Osteoblast (primary cell): ENCODE results near the gene ASF1B. TPM values are rescaled to one million over a fixed set of nuclear protein-coding genes. Genes with fewer than 3 reads are reported as not detected.

Experiments used
- DNase-seq: peaks from one replicate; pipeline ENCODE4 v3.0.0; 2011; ENCODE audit warnings: low spot score, mixed read lengths; ENCODE audit not compliant: insufficient read length; ENCODE audit errors: missing footprints
- H2AFZ ChIP-seq: 2 replicates; pipeline ENCODE4 v1.6.0; 2011; ENCODE audit warnings: mild to moderate bottlenecking, low read length
- H3K27ac ChIP-seq: 2 replicates; pipeline ENCODE4 v1.5.1; 2011; ENCODE audit warnings: mild to moderate bottlenecking, low read depth, low read length, moderate library complexity
- H3K27me3 ChIP-seq: 2 replicates; pipeline ENCODE4 v1.6.0; 2012; ENCODE audit warnings: mild to moderate bottlenecking, control low read depth, inconsistent platforms, low read length, moderate library complexity; ENCODE audit not compliant: insufficient read depth
- H3K36me3 ChIP-seq: 2 replicates; pipeline ENCODE4 v1.5.1; 2011; ENCODE audit warnings: mild to moderate bottlenecking, low read length, control low read depth, moderate library complexity; ENCODE audit not compliant: insufficient read depth
- H3K4me1 ChIP-seq: 2 replicates; pipeline ENCODE4 v1.5.1; 2011; ENCODE audit warnings: mild to moderate bottlenecking, low read length, control low read depth, moderate library complexity; ENCODE audit not compliant: insufficient read depth
- H3K4me2 ChIP-seq: 2 replicates; pipeline ENCODE4 v1.6.0; 2011; ENCODE audit warnings: mild to moderate bottlenecking, low read length; ENCODE audit not compliant: insufficient read depth
- H3K4me3 ChIP-seq: fragments of 200-600 bp; sonication (generic); 3 replicates; pipeline ENCODE4 v1.5.1; 2012; ENCODE audit warnings: mild to moderate bottlenecking, low read length, inconsistent platforms; ENCODE audit not compliant: insufficient read depth
- H3K79me2 ChIP-seq: 2 replicates; pipeline ENCODE4 v1.6.0; 2012; ENCODE audit warnings: mild to moderate bottlenecking, low read length, control low read depth, inconsistent platforms; ENCODE audit not compliant: insufficient read depth
- H3K9me3 ChIP-seq: 2 replicates; pipeline ENCODE4 v1.5.1; 2011; ENCODE audit warnings: low read depth, low read length, control low read depth
- H4K20me1 ChIP-seq: 2 replicates; pipeline ENCODE4 v1.6.0; 2012; ENCODE audit warnings: mild to moderate bottlenecking, low read length, control low read depth; ENCODE audit not compliant: insufficient read depth
- total RNA-seq: library from RNA; depleted of rRNA; stranded (reverse); fragments of >200 nt; gene quantifications from 2 replicates; pipeline ENCODE4 v1.2.3, GENCODE V29; 2012
- TF ChIP-seq, protein P1 (sequence below): IDR thresholded peaks from 2 replicates; pipeline ENCODE4 v1.5.1; 2011; ENCODE audit warnings: mild to moderate bottlenecking, low read depth, low read length, moderate library complexity; ENCODE audit errors: extremely low read depth

ASF1B gene
- total RNA-seq, 1 donor = 1.1 TPM

DNA sequence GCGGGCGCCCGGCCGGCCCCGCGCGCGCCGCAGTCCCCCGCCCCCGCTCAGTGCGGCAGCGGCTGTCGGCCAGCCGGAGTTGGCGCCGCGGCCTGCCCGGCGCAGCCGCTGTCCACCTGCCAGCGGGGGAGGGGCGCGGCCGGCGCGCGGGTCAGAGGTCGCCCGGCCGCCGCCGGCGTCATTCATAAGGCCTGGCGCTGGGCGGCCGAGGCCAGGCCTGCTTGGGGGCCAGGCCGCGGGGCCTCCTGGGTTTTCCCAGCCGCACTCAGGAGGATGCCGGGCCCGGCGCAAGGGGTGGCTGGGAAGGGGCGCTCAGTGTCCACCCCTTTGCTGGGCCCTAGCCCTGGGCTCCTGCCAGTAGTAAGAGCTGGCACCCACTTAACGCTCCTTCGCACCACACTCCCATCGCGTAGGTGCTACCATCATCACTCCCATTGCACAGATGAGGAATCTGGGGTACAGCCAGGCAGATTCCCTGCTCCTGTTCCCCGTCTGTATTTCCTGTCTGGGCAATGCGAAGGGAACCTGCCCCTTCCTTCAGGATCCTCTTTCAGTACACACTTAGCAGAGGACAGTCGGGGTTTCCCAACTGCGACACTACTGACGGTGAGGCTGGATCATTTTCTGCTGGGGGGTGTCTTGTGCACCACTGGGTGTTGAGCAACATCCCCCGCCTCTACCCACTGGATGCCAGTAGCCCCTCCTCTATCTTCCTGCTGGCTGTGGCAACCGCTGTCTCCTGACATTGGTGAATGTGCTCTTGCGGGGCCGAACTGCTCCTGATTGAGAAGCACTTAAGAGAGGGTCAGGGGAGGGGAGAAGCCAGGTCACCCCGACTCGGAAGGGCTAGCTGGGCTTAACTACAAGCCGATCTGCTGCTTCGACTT lies 18.0 kb downstream of the ASF1B start:
- H3K79me2 ChIP-seq = peaks cover 40% of the 10 kb centered on the region
- TF ChIP-seq, protein P1, sequence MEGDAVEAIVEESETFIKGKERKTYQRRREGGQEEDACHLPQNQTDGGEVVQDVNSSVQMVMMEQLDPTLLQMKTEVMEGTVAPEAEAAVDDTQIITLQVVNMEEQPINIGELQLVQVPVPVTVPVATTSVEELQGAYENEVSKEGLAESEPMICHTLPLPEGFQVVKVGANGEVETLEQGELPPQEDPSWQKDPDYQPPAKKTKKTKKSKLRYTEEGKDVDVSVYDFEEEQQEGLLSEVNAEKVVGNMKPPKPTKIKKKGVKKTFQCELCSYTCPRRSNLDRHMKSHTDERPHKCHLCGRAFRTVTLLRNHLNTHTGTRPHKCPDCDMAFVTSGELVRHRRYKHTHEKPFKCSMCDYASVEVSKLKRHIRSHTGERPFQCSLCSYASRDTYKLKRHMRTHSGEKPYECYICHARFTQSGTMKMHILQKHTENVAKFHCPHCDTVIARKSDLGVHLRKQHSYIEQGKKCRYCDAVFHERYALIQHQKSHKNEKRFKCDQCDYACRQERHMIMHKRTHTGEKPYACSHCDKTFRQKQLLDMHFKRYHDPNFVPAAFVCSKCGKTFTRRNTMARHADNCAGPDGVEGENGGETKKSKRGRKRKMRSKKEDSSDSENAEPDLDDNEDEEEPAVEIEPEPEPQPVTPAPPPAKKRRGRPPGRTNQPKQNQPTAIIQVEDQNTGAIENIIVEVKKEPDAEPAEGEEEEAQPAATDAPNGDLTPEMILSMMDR = no peak
- peak overlapping the region; percentile 97 for H2AFZ ChIP-seq
- peaks cover 35% of the 10 kb centered on the region for H3K4me1 ChIP-seq
- peaks cover 10% of the 10 kb centered on the region for H4K20me1 ChIP-seq
- H3K27ac ChIP-seq = peak overlapping the region; percentile 99
- peak overlapping the region; percentile 94 for H3K4me2 ChIP-seq
- no peaks in the 10 kb centered on the region for H3K27me3 ChIP-seq
- DNase-seq = peak; percentile 65
- peak overlapping the region; percentile 72 for H3K4me3 ChIP-seq
- no peaks in the 10 kb centered on the region for H3K36me3 ChIP-seq
- H3K9me3 ChIP-seq = no peaks in the 10 kb centered on the region

DNA sequence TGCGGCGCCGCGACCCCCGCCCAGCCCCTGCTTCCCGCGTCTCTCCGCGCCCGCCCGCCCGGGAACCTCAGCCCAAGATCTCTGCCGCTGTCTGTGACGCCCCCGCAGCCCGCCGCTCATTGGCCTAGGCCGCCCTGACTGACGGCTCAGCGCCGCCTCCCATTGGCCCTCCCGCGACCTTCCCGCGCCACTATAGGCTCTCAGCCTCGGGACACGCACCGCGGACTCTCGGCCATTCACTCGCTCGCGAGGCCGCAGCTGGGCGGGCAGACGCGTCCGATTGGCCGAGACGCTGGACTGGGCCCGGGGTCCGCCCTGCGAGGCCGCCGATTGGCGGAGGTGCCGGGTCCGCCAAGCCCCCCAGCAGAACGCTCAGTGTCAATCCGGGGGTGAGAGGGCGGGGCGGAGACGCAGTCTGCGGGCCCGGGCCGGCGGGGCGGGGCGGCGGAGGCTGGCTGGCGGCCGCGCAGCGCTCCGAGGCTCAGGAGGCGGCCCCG lies 18.7 kb downstream of the ASF1B start, which contains the start of gene PRKACA:
Gene PRKACA (minus strand): TSS at position 95 of the 497 bp plus-strand sequence. CDS start 215 bp downstream, outside the sequence.
- peaks cover 10% of the 10 kb centered on the region for H4K20me1 ChIP-seq
- H3K36me3 ChIP-seq = no peaks in the 10 kb centered on the region
- H3K27ac ChIP-seq = peak within 1 kb of the TSS; percentile 99
- H3K4me1 ChIP-seq = peaks cover 42% of the 10 kb centered on the region
- peak within 1 kb of the TSS; percentile 97 for H2AFZ ChIP-seq
- no peaks in the 10 kb centered on the region for H3K27me3 ChIP-seq
- no peaks in the 10 kb centered on the region for H3K9me3 ChIP-seq
- peaks cover 47% of the 10 kb centered on the region for H3K79me2 ChIP-seq
- DNase-seq = peak; percentile 100
- peak within 1 kb of the TSS; percentile 91 for H3K4me3 ChIP-seq
- TF ChIP-seq, protein P1 = no peak
- peak within 1 kb of the TSS; percentile 94 for H3K4me2 ChIP-seq

DNA sequence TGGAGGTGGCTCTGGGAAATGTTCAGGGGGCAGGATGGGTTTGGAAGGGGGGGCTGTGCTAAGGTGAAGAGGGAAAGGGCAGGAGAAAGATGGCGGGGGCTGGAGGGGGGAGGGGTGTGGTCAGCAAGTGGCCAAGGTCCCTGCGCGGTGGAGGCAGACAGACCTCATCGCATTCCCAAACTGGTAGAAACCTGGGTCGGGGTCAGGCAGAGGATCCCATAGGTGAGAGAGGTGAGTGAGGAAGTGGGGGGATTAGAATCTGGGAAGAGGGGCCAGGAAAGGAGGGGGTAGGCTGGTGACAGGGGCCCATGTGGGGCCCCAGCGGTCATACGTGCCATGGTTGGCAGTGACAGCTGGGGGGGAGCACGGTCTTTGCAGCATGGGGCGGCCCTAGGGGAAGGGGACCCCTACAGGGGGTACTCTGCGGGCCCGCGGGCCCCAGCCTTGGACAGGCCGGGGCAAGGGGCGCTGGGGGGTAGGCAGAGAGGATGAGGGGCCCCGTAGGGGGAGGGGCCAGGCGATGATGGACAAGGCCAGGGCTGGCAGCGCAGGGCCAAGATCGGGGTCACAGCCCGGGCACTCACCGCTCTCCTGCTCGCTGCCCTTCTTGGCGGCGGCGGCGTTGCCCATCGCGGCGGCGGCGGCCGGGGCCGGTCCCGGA lies 19.3 kb downstream of the ASF1B start:
- Histone ChIP-seq H3K4me2 (peak overlapping the region; percentile 84), H4K20me1 (peaks cover 10% of the 10 kb centered on the region), H3K79me2 (peaks cover 53% of the 10 kb centered on the region), H3K27ac (peak overlapping the region; percentile 40), H3K4me1 (peaks cover 48% of the 10 kb centered on the region), H3K36me3 (no peaks in the 10 kb centered on the region), H3K27me3 (no peaks in the 10 kb centered on the region), H2AFZ (no peak overlapping the region), H3K4me3 (peak overlapping the region; percentile 91), H3K9me3 (no peaks in the 10 kb centered on the region)
- DNase-seq = peak; percentile 73
- TF ChIP-seq, protein P1 = no peak
